A673 (cell line): ENCODE data around the gene MYO1C.

Experiments used
- CTCF ChIP-seq: fragments of 300-800, 200-600 bp; sonication (generic); conservative IDR thresholded peaks from 2 replicates; pipeline ENCODE4 v1.5.1; 2017; ENCODE audit warnings: low read depth, mild to moderate bottlenecking, antibody characterized with exemption, low read length, moderate library complexity, mixed read lengths
- EZH2 ChIP-seq: fragments of 200-600 bp; sonication (generic); IDR thresholded peaks from 2 replicates; pipeline ENCODE4 v1.6.1; 2017; ENCODE audit warnings: borderline replicate concordance, low read depth, mild to moderate bottlenecking, mixed read lengths, antibody characterized with exemption, low read length; ENCODE audit not compliant: poor library complexity, severe bottlenecking

GRCh38 chr17:1416414-1416813 is 76.1 kb downstream of the MYO1C start:
- no peak for TF ChIP-seq CTCF
- no peak for TF ChIP-seq EZH2
